Common myeloid progenitor, CD34-positive (primary cell): ENCODE measurements around the gene HMGCLL1.

Experiments used
- CTCF ChIA-PET: fragments of 350-600 bp; sonication (Branson Sonifier 250); formaldehyde crosslinking; loops from one replicate; lab custom pipeline; 2021; ENCODE audit warnings: antibody characterized with exemption; lab: Charles Lee
- POLR2A ChIA-PET: fragments of 350-600 bp; sonication (Branson Sonifier 250); formaldehyde crosslinking; loops from one replicate; lab custom pipeline; 2021; ENCODE audit warnings: antibody characterized with exemption; lab: Charles Lee
- DNase-seq, 3 donors: peaks; one replicate each; pipeline versions ENCODE4 v3.0.0 to v3.0.0-alpha.2; 2013
- H3K27ac ChIP-seq, 2 experiments: 1 replicate in 1 of 2; 2 replicates in 1 of 2; pipeline ENCODE4 v1.7.0; 2013; ENCODE audit warnings: inconsistent platforms in 2 of 2, low read length in 2 of 2, mild to moderate bottlenecking in 2 of 2, low read depth in 1 of 2, moderate library complexity in 1 of 2; ENCODE audit not compliant: severe bottlenecking in 2 of 2, insufficient read depth in 1 of 2, poor library complexity in 1 of 2
- H3K27me3 ChIP-seq, 5 experiments: replicated peaks in 2 of 5; 1 replicate in 3 of 5; 2 replicates in 2 of 5; pipeline versions ENCODE4 v1.6.1 to v1.7.0; 2013; ENCODE audit warnings: low read length in 4 of 5, mild to moderate bottlenecking in 2 of 5, moderate library complexity in 2 of 5, inconsistent platforms in 1 of 5; ENCODE audit not compliant: insufficient read depth in 5 of 5, control insufficient read depth in 4 of 5
- H3K36me3 ChIP-seq, 4 experiments: 1 replicate in 2 of 4; 2 replicates in 2 of 4; pipeline versions ENCODE4 v1.6.1 to v1.7.0; 2013; ENCODE audit warnings: low read length in 3 of 4, control low read depth in 1 of 4, mild to moderate bottlenecking in 1 of 4; ENCODE audit not compliant: control insufficient read depth in 4 of 4, insufficient read depth in 4 of 4
- H3K4me1 ChIP-seq, 4 experiments: 1 replicate in 3 of 4; 2 replicates in 1 of 4; pipeline versions ENCODE4 v1.6.1 to v1.7.1; 2013; ENCODE audit warnings: low read length in 3 of 4, mild to moderate bottlenecking in 3 of 4, control low read depth in 1 of 4, inconsistent platforms in 1 of 4, moderate library complexity in 1 of 4; ENCODE audit not compliant: control insufficient read depth in 4 of 4, insufficient read depth in 4 of 4; ENCODE audit errors: control extremely low read depth in 1 of 4
- H3K4me3 ChIP-seq, 7 experiments: 1 replicate in 4 of 7; 2 replicates in 3 of 7; pipeline versions ENCODE4 v1.5.1 to v1.7.0; 2013; ENCODE audit warnings: mild to moderate bottlenecking in 7 of 7, low read length in 6 of 7, moderate library complexity in 6 of 7, inconsistent platforms in 2 of 7, low read depth in 2 of 7, control low read depth in 1 of 7; ENCODE audit not compliant: insufficient read depth in 4 of 7, control insufficient read depth in 1 of 7; ENCODE audit errors: extremely low read depth in 1 of 7
- H3K9me3 ChIP-seq, 5 experiments: 1 replicate in 4 of 5; 2 replicates in 1 of 5; pipeline versions ENCODE4 v1.6.1 to v1.7.1; 2013; ENCODE audit warnings: low read length in 4 of 5, mild to moderate bottlenecking in 2 of 5, inconsistent platforms in 1 of 5, low read depth in 1 of 5, moderate library complexity in 1 of 5; ENCODE audit not compliant: control insufficient read depth in 4 of 5, insufficient read depth in 2 of 5; ENCODE audit errors: control extremely low read depth in 1 of 5
- WGBS: methylation state at CpG from one replicate; pipeline ENCODE4 v1.1.5; 2013; ENCODE audit not compliant: insufficient coverage; 5-methylcytosine and 5-hydroxymethylcytosine counted together

Gene HMGCLL1

DNA sequence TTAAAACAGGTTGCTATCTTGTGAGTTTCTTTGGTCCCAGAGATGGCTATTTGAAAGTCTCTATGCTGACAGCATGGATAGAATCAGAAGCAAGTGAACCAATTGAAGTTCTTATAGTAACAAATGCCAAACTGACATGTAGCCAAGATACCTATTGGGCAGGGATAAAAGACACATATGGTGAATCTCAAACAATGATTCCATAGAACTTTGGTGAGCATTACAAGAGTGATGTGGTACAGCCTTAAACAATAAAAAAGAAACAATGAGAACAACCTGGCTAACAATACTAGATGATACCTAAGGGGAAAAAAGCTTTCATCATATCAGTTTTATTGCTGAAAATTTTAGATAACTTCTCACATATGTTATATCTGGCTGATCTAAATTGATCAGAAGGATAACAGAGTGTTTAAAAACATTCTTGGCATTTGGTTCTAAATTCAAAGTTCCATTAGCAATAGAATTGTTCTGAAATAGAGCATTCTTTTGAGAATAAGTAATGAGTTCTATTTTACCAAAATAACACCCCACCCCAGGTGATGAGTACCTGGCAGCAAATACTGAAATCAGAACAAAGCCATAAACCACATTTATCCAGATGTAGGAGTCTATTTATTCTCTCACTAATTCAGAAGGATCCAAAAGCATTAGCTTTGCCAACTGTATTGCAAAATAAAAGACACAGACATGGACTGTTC lies 5.8 kb upstream of the HMGCLL1 start:
- ChIA-PET POLR2A (no interaction called here), CTCF (no interaction called here)
- Histone ChIP-seq H3K36me3 (no peaks in the 10 kb centered on the region), H3K27ac (no peak overlapping the region), H3K4me1 (no peaks in the 10 kb centered on the region), H3K4me3 (no peak overlapping the region), H3K27me3 (peaks cover 0 to 4% (median 2%) of the 10 kb centered on the region in 5 experiments), H3K9me3 (no peaks in the 10 kb centered on the region)
- no peak for DNase-seq

DNA sequence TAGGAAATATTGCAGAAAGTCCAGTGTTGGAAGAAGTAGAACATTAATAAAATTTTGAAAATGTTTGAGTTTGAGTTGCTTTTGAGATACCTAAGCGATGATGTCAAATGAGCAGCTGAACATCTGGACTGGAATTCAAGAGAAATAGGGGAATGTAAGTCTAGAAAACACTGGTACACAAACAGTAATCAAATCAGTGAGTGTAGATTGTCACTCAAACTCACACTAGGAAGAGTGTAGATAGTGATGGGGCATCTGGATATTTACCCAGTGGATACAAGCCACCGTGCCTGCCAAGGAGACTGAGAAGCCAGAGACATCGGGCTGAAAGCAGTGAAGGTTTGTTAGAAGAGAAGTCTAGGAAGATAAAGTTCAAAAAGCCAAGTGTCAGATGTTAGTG lies 2.2 kb downstream of the HMGCLL1 start:
- ChIA-PET POLR2A (no interaction called here), CTCF (no interaction called here)
- Histone ChIP-seq H3K36me3 (no peaks in the 10 kb centered on the region), H3K4me3 (no peak overlapping the region), H3K27me3 (peaks cover 6 to 31% (median 15%) of the 10 kb centered on the region in 5 experiments), H3K27ac (no peak overlapping the region), H3K4me1 (peaks cover 0 to 2% (median 0%) of the 10 kb centered on the region in 4 experiments), H3K9me3 (peaks cover 0 to 6% (median 0%) of the 10 kb centered on the region in 5 experiments)
- 97% methylated on average over 3 of the region's 3 CpGs for WGBS
- DNase-seq, result no peak

DNA sequence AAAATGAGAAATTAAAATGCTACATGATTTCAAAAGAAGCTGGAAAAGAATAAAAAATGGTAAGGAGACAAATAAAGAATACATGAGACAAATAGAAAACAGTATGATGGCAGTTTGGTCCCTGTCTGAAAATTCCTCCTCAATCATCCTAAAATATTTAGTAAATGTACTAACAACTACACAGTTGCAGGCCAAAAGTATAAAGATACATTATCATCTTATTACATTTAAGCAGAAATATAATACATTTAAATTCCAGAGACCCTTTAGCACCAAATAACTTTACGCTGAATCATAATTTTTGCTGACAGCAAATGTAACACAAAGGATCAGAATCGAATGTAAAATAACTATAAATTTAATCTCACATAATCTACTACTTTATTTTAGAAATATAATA lies 4.4 kb downstream of the HMGCLL1 start:
- Histone ChIP-seq H3K4me1 (peaks cover 0 to 2% (median 0%) of the 10 kb centered on the region in 4 experiments), H3K9me3 (peaks cover 0 to 6% (median 0%) of the 10 kb centered on the region in 5 experiments), H3K27ac (no peak overlapping the region), H3K4me3 (no peak overlapping the region), H3K36me3 (no peaks in the 10 kb centered on the region), H3K27me3 (peaks cover 5 to 26% (median 15%) of the 10 kb centered on the region in 5 experiments)
- DNase-seq, result no peak
- ChIA-PET POLR2A (no interaction called here), CTCF (no interaction called here)
- WGBS, result 80% methylated on average over 1 of the region's 2 CpGs

DNA sequence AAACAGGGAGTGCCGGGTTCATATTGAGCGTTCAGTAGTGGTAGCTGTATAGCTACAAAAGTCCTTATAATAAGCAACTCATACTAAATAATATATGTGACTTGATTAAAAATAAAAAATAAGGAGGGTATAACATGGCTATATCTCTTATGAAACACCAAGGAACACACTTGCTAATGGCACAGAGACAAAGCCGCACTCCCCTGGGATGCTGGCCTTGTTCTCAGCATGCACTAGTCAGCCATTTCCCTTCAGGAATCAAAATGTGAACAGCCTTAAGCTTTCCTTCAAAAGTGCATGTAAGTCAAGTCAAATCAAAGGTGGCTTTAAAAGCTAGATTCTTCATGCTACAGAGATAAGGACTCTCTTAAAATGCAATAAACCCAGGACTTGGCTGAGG lies 9.4 kb downstream of the HMGCLL1 start:
- 100% methylated on average over 1 of the region's 3 CpGs for WGBS
- Histone ChIP-seq H3K27ac (no peak overlapping the region), H3K27me3 (no peaks in the 10 kb centered on the region), H3K36me3 (no peaks in the 10 kb centered on the region), H3K4me3 (no peak overlapping the region), H3K9me3 (peaks cover 0 to 6% (median 0%) of the 10 kb centered on the region in 5 experiments), H3K4me1 (no peaks in the 10 kb centered on the region)
- ChIA-PET POLR2A (no interaction called here), CTCF (no interaction called here)
- DNase-seq, result no peak

DNA sequence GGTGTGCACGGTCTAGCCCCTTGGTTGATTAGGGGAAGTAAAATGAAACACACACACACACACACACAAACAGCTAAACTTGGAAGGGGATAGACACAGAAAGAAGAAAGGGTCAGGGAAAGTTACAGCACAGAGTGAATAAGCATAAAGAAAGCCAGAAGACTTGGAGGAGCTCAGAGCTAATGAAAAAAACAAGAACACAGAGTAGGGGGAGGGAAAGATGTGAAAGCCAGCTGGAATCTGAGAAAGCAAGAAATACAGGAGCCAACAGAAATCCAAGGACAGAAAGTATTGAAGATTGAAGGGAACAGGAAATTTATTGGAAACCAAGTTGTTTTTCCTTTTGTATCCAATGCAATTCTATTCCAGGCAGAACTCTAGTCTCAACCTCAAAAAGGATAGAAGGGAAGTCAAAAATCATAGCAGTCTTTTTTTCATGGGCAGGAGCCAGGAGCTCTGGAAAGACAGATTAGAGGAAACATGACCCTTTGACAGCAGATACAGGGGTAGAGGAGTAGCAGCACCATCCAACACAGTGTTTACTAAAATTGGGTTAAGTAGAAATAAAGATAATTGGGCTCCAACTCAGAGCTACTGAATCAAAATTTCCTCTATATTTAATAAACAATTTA lies 10.1 kb downstream of the HMGCLL1 start:
- no CpG with 5 or more reads among the region's 1 CpG for WGBS
- peaks cover 0 to 6% (median 0%) of the 10 kb centered on the region in 5 experiments for H3K9me3 ChIP-seq
- ChIA-PET CTCF (no interaction called here), POLR2A (no interaction called here)
- no peak for DNase-seq
- no peaks in the 10 kb centered on the region for H3K27me3 ChIP-seq
- no peak overlapping the region for H3K27ac ChIP-seq
- H3K36me3 ChIP-seq, result no peaks in the 10 kb centered on the region
- no peak overlapping the region for H3K4me3 ChIP-seq
- no peaks in the 10 kb centered on the region for H3K4me1 ChIP-seq

DNA sequence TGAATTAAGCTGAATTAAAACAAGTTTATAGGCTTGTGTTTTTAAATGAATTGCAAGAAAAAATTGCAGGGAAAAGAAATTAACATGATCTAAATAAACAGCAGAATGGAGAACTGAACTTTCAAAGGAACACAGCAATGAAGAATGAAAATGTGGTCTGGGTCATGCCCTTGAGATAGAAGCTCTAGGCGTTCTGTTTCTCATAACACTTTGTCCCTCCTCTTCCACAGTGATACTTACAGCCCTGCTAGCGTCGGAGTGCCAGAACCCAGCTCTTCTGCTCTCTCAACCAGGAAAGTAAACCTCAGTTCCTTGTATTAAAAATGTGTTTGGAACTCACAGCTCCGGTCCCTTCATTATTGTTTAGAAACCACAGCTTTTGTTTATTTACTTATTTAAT lies 11.4 kb downstream of the HMGCLL1 start:
- Histone ChIP-seq H3K27me3 (no peaks in the 10 kb centered on the region), H3K9me3 (no peaks in the 10 kb centered on the region), H3K27ac (no peak overlapping the region), H3K36me3 (no peaks in the 10 kb centered on the region), H3K4me3 (no peak overlapping the region), H3K4me1 (no peaks in the 10 kb centered on the region)
- ChIA-PET POLR2A (no interaction called here), CTCF (no interaction called here)
- WGBS, result no CpG with 5 or more reads among the region's 4 CpGs
- DNase-seq, result no peak

DNA sequence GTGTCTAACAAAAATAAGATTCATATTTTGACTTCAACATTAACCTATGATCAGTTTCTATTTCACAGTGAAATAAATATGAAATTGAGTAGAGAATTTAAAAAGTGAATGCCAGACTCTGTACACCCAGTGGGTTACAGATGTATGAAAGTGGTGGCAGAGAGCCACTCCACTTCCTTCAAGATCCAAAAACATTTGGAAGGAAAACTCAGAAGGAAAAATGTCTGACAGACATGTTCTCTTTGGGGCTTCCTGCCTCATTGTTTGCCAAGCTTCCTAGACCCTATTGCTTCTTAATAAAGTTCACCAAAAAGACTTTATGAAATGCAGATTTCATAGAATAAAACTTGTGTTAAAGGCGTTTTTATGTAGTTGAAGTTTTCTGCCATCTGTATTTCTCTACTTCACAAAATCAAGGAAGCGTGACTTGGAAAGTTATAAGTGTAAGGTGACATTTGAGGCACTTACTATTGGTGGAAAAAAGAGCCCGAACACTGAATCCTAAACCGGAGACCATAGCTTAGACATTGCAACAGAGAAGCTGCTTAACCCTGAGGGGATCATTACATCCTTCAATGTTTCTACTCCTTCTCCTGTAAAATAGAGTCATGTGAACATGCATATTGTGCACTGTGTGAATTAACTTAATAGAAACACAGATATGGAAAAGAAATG lies 12.8 kb downstream of the HMGCLL1 start:
- H3K36me3 ChIP-seq, result no peaks in the 10 kb centered on the region
- no peaks in the 10 kb centered on the region for H3K9me3 ChIP-seq
- CTCF ChIA-PET, result no interaction called here
- no peaks in the 10 kb centered on the region for H3K27me3 ChIP-seq
- no CpG with 5 or more reads among the region's 4 CpGs for WGBS
- POLR2A ChIA-PET, result no interaction called here
- no peak overlapping the region for H3K27ac ChIP-seq
- H3K4me1 ChIP-seq, result no peaks in the 10 kb centered on the region
- H3K4me3 ChIP-seq, result no peak overlapping the region
- no peak for DNase-seq
